WTC11 (cell line): ENCODE measurements around the gene PEX6. TPM values are rescaled to one million over a fixed set of nuclear protein-coding genes. Genes with fewer than 3 reads are reported as not detected.

Source experiments
- ATAC-seq: fragments of 200-7000 bp; cut with Tn5 transposase; 2 replicates; pipeline ENCODE4 v1.10.0; 2021; ENCODE audit warnings: mild to moderate bottlenecking, moderate library complexity
- CTCF ChIA-PET: fragments of 300-600 bp; sonication (Branson Sonifier 250); formaldehyde crosslinking; loops from one replicate; lab custom pipeline; 2021; ENCODE audit warnings: antibody characterized with exemption; lab: Charles Lee
- POLR2A ChIA-PET: fragments of 350-600 bp; sonication (Branson Sonifier 250); formaldehyde crosslinking; loops from one replicate; lab custom pipeline; 2021; ENCODE audit warnings: antibody characterized with exemption; lab: Charles Lee
- DNase-seq: peaks from one replicate; pipeline ENCODE4 v3.0.0; 2021; ENCODE audit warnings: low spot score
- H3K27ac Mint-ChIP-seq: 2 replicates; pipeline ENCODE4 v1.8.0; 2021; ENCODE audit warnings: mixed read lengths
- H3K27me3 Mint-ChIP-seq: 2 replicates; pipeline ENCODE4 v1.8.0; 2021; ENCODE audit warnings: low read depth, mild to moderate bottlenecking, moderate library complexity, mixed read lengths
- H3K36me3 Mint-ChIP-seq: 2 replicates; pipeline ENCODE4 v1.8.0; 2021; ENCODE audit warnings: mixed read lengths
- H3K4me1 Mint-ChIP-seq: 2 replicates; pipeline ENCODE4 v1.8.0; 2022; ENCODE audit warnings: mixed read lengths
- H3K4me3 Mint-ChIP-seq: 2 replicates; pipeline ENCODE4 v1.8.0; 2021; ENCODE audit warnings: mild to moderate bottlenecking, moderate library complexity, mixed read lengths
- H3K9me3 Mint-ChIP-seq: 2 replicates; pipeline ENCODE4 v1.8.0; 2021; ENCODE audit warnings: mixed read lengths
- EMX1 ChIP-seq: fragments of 250-450 bp; sonication (Bioruptor Pico); IDR thresholded peaks from 2 replicates; pipeline ENCODE4 v1.8.0; 2021; ENCODE audit warnings: mild to moderate bottlenecking
- ESRRA ChIP-seq: sonication (generic); formaldehyde crosslinking; IDR thresholded peaks from 2 replicates; pipeline ENCODE4 v1.8.1; 2022; ENCODE audit warnings: mild to moderate bottlenecking, missing genetic modification reagents, borderline replicate concordance
- ETV6 ChIP-seq: sonication (generic); formaldehyde crosslinking; IDR thresholded peaks from 2 replicates; pipeline ENCODE4 v1.8.1; 2022; ENCODE audit warnings: mild to moderate bottlenecking, missing genetic modification reagents
- FOXK1 ChIP-seq: sonication (generic); formaldehyde crosslinking; IDR thresholded peaks from 2 replicates; pipeline ENCODE4 v1.8.0; 2022; ENCODE audit warnings: mild to moderate bottlenecking, moderate library complexity, missing genetic modification reagents
- GTF2I ChIP-seq: fragments of 250-450 bp; sonication (Bioruptor Pico); conservative IDR thresholded peaks from 2 replicates; pipeline ENCODE4 v1.4.0; 2021; ENCODE audit warnings: mild to moderate bottlenecking
- NR1H2 ChIP-seq: sonication (generic); formaldehyde crosslinking; IDR thresholded peaks from 2 replicates; pipeline ENCODE4 v1.9.0; 2021; ENCODE audit warnings: mild to moderate bottlenecking, moderate library complexity, missing genetic modification reagents
- TP53 ChIP-seq: sonication (generic); formaldehyde crosslinking; IDR thresholded peaks from 2 replicates; pipeline ENCODE4 v1.8.1; 2023; ENCODE audit warnings: mild to moderate bottlenecking, missing genetic modification reagents
- ZNF138 ChIP-seq: sonication (generic); formaldehyde crosslinking; conservative IDR thresholded peaks from 2 replicates; pipeline ENCODE4 v1.8.1; 2022; ENCODE audit warnings: mild to moderate bottlenecking, moderate library complexity, missing genetic modification reagents
- ZNF219 ChIP-seq: sonication (generic); formaldehyde crosslinking; IDR thresholded peaks from 2 replicates; pipeline ENCODE4 v1.8.0; 2023; ENCODE audit warnings: missing genetic modification reagents, mild to moderate bottlenecking, borderline replicate concordance
- ZNF263 ChIP-seq: sonication (generic); formaldehyde crosslinking; IDR thresholded peaks from 2 replicates; pipeline ENCODE4 v1.8.1; 2022; ENCODE audit warnings: low read depth, mild to moderate bottlenecking, moderate library complexity, missing genetic modification reagents
- total RNA-seq: library from RNA; stranded (reverse); gene quantifications from 3 replicates; pipeline ENCODE4 v1.2.3, GENCODE V29; 2021
- TF ChIP-seq, protein P1 (sequence below): sonication (generic); formaldehyde crosslinking; IDR thresholded peaks from 2 replicates; pipeline ENCODE4 v1.8.1; 2023; ENCODE audit warnings: mild to moderate bottlenecking, missing genetic modification reagents, borderline replicate concordance
- TF ChIP-seq, protein P2 (sequence below): sonication (generic); formaldehyde crosslinking; IDR thresholded peaks from 2 replicates; pipeline ENCODE4 v1.8.1; 2022; ENCODE audit warnings: mild to moderate bottlenecking, missing genetic modification reagents, moderate library complexity, borderline replicate concordance
- TF ChIP-seq, protein P3 (sequence below): sonication (generic); formaldehyde crosslinking; IDR thresholded peaks from 2 replicates; pipeline ENCODE4 v1.8.0; 2023; ENCODE audit warnings: mild to moderate bottlenecking, missing genetic modification reagents
- TF ChIP-seq, protein P4 (sequence below): sonication (generic); formaldehyde crosslinking; conservative IDR thresholded peaks from 2 replicates; pipeline ENCODE4 v1.8.1; 2023; ENCODE audit warnings: mild to moderate bottlenecking, low read depth, missing genetic modification reagents, moderate library complexity
- TF ChIP-seq, protein P5 (sequence below): fragments of 250-450 bp; sonication (Bioruptor Pico); conservative IDR thresholded peaks from 2 replicates; pipeline ENCODE4 v1.9.0; 2021; ENCODE audit warnings: mild to moderate bottlenecking
- TF ChIP-seq, protein P6 (sequence below): fragments of 250-450 bp; sonication (Bioruptor Pico); IDR thresholded peaks from 2 replicates; pipeline ENCODE4 v1.9.0; 2021; ENCODE audit warnings: mild to moderate bottlenecking

PEX6 gene
- total RNA-seq, 1 experiment from 2014 or later = 8.2 TPM

DNA sequence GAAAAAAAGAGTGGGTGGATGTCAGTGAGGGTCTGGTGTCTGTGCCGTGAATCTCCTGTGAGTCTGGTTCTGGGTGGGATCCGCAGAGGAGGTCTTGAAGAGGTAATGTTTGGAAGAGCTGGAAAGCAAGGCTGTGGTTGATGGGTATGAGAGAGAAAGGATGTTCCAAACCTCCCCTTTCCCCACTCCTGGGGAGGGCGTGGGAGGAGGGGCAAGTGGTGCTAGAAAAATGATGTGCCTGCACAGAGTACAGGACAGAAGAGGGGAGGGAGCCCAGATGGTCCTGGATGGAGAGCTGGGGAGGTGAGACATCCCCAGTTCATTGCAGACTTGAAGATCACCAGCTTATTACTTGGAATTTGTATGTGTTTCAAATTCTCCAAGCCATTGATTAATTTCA lies 46.6 kb downstream of the PEX6 start (continued):
- TF ChIP-seq, protein P1, sequence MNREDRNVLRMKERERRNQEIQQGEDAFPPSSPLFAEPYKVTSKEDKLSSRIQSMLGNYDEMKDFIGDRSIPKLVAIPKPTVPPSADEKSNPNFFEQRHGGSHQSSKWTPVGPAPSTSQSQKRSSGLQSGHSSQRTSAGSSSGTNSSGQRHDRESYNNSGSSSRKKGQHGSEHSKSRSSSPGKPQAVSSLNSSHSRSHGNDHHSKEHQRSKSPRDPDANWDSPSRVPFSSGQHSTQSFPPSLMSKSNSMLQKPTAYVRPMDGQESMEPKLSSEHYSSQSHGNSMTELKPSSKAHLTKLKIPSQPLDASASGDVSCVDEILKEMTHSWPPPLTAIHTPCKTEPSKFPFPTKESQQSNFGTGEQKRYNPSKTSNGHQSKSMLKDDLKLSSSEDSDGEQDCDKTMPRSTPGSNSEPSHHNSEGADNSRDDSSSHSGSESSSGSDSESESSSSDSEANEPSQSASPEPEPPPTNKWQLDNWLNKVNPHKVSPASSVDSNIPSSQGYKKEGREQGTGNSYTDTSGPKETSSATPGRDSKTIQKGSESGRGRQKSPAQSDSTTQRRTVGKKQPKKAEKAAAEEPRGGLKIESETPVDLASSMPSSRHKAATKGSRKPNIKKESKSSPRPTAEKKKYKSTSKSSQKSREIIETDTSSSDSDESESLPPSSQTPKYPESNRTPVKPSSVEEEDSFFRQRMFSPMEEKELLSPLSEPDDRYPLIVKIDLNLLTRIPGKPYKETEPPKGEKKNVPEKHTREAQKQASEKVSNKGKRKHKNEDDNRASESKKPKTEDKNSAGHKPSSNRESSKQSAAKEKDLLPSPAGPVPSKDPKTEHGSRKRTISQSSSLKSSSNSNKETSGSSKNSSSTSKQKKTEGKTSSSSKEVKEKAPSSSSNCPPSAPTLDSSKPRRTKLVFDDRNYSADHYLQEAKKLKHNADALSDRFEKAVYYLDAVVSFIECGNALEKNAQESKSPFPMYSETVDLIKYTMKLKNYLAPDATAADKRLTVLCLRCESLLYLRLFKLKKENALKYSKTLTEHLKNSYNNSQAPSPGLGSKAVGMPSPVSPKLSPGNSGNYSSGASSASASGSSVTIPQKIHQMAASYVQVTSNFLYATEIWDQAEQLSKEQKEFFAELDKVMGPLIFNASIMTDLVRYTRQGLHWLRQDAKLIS = no peak
- TF ChIP-seq GTF2I (CRISPR knock-in tag) (no peak), TP53 (CRISPR knock-in tag) (no peak)
- TF ChIP-seq, protein P2, sequence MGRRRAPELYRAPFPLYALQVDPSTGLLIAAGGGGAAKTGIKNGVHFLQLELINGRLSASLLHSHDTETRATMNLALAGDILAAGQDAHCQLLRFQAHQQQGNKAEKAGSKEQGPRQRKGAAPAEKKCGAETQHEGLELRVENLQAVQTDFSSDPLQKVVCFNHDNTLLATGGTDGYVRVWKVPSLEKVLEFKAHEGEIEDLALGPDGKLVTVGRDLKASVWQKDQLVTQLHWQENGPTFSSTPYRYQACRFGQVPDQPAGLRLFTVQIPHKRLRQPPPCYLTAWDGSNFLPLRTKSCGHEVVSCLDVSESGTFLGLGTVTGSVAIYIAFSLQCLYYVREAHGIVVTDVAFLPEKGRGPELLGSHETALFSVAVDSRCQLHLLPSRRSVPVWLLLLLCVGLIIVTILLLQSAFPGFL (CRISPR knock-in tag) = no peak

DNA sequence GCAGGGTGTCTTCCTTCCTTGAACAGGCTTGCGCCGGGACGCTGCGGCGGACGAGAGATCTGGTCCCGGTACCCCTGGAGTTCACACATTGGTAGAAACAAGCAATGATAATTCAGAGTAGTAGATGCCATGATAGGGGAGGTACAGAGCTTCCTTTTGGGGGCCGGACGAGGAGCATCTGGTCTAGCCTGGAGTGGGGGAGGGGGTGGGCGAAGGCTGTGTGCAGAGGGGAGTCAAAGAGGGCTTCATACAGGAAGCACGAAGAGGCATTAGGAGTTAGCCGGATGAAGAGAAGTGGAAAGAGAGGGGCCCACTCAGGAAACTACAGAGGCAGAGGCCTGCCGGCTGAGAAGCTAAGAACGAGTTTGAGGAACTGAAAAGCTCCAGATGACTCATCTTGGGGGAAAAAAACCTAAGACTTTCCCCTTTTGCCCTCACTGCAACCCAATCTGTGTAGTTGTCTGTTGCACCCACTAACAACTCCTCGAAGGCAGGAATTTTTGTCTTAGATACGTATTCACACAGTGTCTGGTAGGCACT lies 49.1 kb downstream of the PEX6 start:
- no peak for DNase-seq
- ChIA-PET POLR2A (interaction anchor here (0.6 to 2.1 kb wide), 26 partner anchors 10 to 1315 kb away, joined by 3 to 35 read pairs (median 4); partner anchors contain the start of genes BICRAL, CUL9, KLHDC3 and MEA1), CTCF (interaction anchor here (0.5 to 2.5 kb wide), 13 partner anchors 19 to 478 kb away, joined by 3 to 28 read pairs (median 4); partner anchors contain the start of genes CUL7, KLHDC3, PPP2R5D and PTK7)
- Mint-ChIP-seq H3K36me3 (peaks cover 17% of the 10 kb centered on the region), H3K9me3 (no peaks in the 10 kb centered on the region), H3K4me1 (peaks cover 39% of the 10 kb centered on the region), H3K27me3 (no peaks in the 10 kb centered on the region), H3K4me3 (peak overlapping the region; percentile 99), H3K27ac (peak overlapping the region; percentile 100)
- ATAC-seq = peak; percentile 22
- TF ChIP-seq NR1H2 (CRISPR knock-in tag) (no peak), ESRRA (CRISPR knock-in tag) (peak; percentile 53; the same call in 1 of the 2 replicates), ZNF263 (CRISPR knock-in tag) (no peak), ZNF219 (no peak), ZNF138 (CRISPR knock-in tag) (no peak), FOXK1 (CRISPR knock-in tag) (no peak), ETV6 (CRISPR knock-in tag) (no peak), EMX1 (CRISPR knock-in tag) (no peak)
- TF ChIP-seq, protein P3, sequence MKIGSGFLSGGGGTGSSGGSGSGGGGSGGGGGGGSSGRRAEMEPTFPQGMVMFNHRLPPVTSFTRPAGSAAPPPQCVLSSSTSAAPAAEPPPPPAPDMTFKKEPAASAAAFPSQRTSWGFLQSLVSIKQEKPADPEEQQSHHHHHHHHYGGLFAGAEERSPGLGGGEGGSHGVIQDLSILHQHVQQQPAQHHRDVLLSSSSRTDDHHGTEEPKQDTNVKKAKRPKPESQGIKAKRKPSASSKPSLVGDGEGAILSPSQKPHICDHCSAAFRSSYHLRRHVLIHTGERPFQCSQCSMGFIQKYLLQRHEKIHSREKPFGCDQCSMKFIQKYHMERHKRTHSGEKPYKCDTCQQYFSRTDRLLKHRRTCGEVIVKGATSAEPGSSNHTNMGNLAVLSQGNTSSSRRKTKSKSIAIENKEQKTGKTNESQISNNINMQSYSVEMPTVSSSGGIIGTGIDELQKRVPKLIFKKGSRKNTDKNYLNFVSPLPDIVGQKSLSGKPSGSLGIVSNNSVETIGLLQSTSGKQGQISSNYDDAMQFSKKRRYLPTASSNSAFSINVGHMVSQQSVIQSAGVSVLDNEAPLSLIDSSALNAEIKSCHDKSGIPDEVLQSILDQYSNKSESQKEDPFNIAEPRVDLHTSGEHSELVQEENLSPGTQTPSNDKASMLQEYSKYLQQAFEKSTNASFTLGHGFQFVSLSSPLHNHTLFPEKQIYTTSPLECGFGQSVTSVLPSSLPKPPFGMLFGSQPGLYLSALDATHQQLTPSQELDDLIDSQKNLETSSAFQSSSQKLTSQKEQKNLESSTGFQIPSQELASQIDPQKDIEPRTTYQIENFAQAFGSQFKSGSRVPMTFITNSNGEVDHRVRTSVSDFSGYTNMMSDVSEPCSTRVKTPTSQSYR (CRISPR knock-in tag) = peak; percentile 72; the same call in 1 of the 2 replicates
- TF ChIP-seq, protein P4, sequence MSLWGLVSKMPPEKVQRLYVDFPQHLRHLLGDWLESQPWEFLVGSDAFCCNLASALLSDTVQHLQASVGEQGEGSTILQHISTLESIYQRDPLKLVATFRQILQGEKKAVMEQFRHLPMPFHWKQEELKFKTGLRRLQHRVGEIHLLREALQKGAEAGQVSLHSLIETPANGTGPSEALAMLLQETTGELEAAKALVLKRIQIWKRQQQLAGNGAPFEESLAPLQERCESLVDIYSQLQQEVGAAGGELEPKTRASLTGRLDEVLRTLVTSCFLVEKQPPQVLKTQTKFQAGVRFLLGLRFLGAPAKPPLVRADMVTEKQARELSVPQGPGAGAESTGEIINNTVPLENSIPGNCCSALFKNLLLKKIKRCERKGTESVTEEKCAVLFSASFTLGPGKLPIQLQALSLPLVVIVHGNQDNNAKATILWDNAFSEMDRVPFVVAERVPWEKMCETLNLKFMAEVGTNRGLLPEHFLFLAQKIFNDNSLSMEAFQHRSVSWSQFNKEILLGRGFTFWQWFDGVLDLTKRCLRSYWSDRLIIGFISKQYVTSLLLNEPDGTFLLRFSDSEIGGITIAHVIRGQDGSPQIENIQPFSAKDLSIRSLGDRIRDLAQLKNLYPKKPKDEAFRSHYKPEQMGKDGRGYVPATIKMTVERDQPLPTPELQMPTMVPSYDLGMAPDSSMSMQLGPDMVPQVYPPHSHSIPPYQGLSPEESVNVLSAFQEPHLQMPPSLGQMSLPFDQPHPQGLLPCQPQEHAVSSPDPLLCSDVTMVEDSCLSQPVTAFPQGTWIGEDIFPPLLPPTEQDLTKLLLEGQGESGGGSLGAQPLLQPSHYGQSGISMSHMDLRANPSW (CRISPR knock-in tag) = no peak
- TF ChIP-seq, protein P5, sequence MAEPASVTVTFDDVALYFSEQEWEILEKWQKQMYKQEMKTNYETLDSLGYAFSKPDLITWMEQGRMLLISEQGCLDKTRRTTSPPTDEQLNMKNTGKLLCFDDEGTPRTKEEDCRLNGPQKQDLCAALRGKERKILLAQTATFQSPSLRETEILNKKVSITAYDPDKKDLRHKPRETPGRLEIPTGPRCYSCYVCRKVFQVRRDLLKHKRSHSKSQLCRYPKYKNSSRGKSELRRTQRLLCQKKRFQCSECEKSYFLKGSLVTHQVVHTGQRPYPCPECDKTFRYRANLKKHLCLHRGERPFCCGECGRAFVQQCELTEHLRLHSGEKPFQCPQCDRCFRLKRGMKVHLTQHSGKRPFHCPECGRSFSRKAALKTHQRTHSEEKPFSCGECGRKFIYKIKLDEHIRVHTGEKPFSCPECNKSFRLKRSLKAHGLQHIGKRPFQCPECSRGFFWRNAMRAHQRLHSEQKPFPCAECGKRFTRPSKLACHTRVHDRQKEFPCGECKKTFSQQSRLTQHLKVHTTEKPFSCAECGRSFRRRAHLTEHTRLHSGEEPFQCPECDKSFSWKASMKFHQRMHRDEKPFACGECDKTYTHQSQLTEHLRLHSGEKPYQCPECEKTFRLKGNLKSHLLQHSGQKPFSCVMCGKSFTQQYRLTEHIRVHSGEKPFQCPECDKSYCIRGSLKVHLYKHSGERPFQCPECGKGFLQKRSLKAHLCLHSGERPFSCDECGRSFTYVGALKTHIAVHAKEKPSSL (CRISPR knock-in tag) = no peak
- TF ChIP-seq, protein P6, sequence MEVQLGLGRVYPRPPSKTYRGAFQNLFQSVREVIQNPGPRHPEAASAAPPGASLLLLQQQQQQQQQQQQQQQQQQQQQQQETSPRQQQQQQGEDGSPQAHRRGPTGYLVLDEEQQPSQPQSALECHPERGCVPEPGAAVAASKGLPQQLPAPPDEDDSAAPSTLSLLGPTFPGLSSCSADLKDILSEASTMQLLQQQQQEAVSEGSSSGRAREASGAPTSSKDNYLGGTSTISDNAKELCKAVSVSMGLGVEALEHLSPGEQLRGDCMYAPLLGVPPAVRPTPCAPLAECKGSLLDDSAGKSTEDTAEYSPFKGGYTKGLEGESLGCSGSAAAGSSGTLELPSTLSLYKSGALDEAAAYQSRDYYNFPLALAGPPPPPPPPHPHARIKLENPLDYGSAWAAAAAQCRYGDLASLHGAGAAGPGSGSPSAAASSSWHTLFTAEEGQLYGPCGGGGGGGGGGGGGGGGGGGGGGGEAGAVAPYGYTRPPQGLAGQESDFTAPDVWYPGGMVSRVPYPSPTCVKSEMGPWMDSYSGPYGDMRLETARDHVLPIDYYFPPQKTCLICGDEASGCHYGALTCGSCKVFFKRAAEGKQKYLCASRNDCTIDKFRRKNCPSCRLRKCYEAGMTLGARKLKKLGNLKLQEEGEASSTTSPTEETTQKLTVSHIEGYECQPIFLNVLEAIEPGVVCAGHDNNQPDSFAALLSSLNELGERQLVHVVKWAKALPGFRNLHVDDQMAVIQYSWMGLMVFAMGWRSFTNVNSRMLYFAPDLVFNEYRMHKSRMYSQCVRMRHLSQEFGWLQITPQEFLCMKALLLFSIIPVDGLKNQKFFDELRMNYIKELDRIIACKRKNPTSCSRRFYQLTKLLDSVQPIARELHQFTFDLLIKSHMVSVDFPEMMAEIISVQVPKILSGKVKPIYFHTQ (CRISPR knock-in tag) = no peak
